Embryonic facial prominence (tissue), 1 donor: Measurements from ENCODE around the gene NAA38.

Experiments
- DNase-seq: peaks from one replicate; pipeline ENCODE4 v3.0.0-alpha.2; 2016; ENCODE audit errors: extremely low spot score

The NAA38 gene

GRCh38 chr17:7841396-7841914 lies 15.9 kb downstream of the NAA38 start:
- no peak for DNase-seq

- DNase-seq, result no peak
Observed at GRCh38 chr17:7840875-7841274, 16.5 kb downstream of the NAA38 start.

- no peak for DNase-seq
Observed at GRCh38 chr17:7840441-7840840, 16.9 kb downstream of the NAA38 start.

- no peak for DNase-seq
Observed at GRCh38 chr17:7839876-7840261, 17.5 kb downstream of the NAA38 start.

GRCh38 chr17:7839190-7839875 lies 18.0 kb downstream of the NAA38 start:
- DNase-seq, result no peak

- peak; percentile 51 for DNase-seq
Observed at GRCh38 chr17:7838090-7839075, 19.0 kb downstream of the NAA38 start.

GRCh38 chr17:7837408-7838088 lies 19.8 kb downstream of the NAA38 start:
- DNase-seq, result no peak

- DNase-seq, result peak; percentile 87
Observed at GRCh38 chr17:7836596-7837407, 20.6 kb downstream of the NAA38 start.

- peak; percentile 45 for DNase-seq
Observed at GRCh38 chr17:7835814-7836595, 21.4 kb downstream of the NAA38 start.

- DNase-seq, result peak; percentile 98
Observed at GRCh38 chr17:7834957-7835813, 22.2 kb downstream of the NAA38 start.

- no peak for DNase-seq
Observed at GRCh38 chr17:7834542-7834956, 22.8 kb downstream of the NAA38 start.

GRCh38 chr17:7833795-7834541 lies 23.4 kb downstream of the NAA38 start, which contains the start of gene KDM6B:
Gene KDM6B (plus strand): TSS chr17:7834217. CDS start chr17:7845555, 11,338 bp downstream.
- DNase-seq, result peak; percentile 88

GRCh38 chr17:7833011-7833794 lies 24.2 kb downstream of the NAA38 start:
- no peak for DNase-seq

- no peak for DNase-seq
Observed at GRCh38 chr17:7832431-7832830, 24.9 kb downstream of the NAA38 start.

GRCh38 chr17:7831233-7831632 lies 26.1 kb downstream of the NAA38 start:
- no peak for DNase-seq

- DNase-seq, result no peak
Observed at GRCh38 chr17:7830616-7831015, 26.7 kb downstream of the NAA38 start.

- DNase-seq, result no peak
Observed at GRCh38 chr17:7825206-7825990, 32.0 kb downstream of the NAA38 start.
